Retina (tissue), 1 donor: ENCODE results near the gene PCDH20.
"Not testable (repeated sequence)": the region's sequence is repeated elsewhere in the genome, so short reads cannot be mapped to it uniquely, and the experiment has no call there.

Experiments
- DNase-seq: peaks from one replicate; pipeline ENCODE4 v3.0.0-alpha.2; 2016

The PCDH20 gene, protein sequence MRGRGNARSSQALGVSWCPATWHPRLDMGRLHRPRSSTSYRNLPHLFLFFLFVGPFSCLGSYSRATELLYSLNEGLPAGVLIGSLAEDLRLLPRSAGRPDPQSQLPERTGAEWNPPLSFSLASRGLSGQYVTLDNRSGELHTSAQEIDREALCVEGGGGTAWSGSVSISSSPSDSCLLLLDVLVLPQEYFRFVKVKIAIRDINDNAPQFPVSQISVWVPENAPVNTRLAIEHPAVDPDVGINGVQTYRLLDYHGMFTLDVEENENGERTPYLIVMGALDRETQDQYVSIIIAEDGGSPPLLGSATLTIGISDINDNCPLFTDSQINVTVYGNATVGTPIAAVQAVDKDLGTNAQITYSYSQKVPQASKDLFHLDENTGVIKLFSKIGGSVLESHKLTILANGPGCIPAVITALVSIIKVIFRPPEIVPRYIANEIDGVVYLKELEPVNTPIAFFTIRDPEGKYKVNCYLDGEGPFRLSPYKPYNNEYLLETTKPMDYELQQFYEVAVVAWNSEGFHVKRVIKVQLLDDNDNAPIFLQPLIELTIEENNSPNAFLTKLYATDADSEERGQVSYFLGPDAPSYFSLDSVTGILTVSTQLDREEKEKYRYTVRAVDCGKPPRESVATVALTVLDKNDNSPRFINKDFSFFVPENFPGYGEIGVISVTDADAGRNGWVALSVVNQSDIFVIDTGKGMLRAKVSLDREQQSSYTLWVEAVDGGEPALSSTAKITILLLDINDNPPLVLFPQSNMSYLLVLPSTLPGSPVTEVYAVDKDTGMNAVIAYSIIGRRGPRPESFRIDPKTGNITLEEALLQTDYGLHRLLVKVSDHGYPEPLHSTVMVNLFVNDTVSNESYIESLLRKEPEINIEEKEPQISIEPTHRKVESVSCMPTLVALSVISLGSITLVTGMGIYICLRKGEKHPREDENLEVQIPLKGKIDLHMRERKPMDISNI

DNA sequence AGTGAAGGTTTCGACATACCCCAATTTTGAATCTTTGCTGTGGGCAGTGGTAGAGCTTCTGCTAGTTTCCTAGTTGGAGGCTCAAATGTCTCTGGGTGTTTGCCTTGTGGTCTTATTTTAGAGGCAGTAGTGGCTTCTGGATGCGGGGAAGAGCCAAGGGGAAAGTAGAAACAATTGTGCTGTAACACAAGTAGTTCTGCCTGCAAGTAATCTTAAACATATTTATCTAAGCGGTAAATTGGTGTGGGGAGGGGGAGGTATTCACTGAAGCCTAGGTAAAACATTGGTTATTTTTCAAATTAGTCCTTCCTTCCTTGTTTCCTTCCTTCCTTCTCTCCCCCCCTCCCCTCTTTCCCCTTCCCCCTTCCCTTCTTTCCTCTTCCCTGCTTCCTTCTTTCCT lies at the start of gene PCDH20:
PCDH20 (minus strand) TSS at position 101 of the 400 bp plus-strand sequence. CDS start 691 bp downstream, outside the sequence.
- no peak for DNase-seq

DNA sequence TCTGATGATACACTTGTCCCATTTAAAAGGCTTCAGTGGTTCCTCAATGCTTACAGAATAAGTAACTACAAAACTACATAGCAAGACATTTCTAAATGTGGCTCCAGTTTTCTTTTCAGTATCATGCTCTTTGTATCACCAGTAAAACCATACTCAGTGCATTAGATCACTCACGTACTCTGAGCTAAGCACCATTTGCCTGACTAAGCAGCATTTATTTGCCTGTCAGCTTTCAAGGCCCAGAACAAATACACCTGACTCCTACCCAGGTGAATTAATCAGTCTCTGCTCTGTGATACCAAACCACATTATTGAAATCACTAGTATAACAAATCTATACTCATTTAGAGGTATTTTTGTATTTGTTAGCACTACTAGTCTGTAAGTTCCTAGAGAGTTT lies 47.4 kb upstream of the PCDH20 start:
- DNase-seq = no peak

DNA sequence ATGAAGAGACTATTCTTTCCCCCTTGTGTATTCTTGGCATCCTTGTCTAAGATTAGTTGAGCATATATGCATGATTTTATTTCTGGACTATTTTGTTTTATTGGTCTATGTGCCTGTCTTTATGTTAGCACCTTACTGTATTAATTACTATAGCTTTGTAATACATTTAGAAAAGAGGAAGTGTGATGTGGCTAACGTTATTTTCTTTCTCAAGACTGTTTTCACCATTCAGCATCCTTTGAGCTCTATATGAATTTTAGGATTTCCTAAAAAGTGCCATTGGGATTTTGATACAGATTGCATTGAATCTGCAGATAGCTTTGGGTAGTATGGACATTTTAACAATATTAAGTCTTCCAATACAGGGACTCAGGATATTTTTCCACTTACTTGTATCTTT lies 37.5 kb upstream of the PCDH20 start:
- no peak for DNase-seq

DNA sequence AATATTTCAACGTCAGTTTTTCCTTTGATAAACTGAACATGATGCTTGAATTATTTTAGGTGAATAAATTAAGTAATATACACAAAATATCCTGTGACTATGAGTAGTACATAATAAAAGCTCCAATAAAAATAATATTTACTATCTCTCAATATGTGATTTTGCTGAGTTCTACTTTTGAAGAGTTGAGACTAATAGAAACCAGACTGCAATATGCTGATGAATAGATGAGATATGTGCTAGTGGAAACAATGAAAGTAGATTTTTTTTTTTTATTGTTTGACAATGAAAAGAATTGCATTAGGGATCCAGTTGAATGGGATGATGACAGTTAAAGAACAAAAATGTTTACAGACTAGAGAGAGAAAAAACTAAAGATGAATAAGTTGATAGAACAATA lies 16.4 kb upstream of the PCDH20 start:
- no peak for DNase-seq

DNA sequence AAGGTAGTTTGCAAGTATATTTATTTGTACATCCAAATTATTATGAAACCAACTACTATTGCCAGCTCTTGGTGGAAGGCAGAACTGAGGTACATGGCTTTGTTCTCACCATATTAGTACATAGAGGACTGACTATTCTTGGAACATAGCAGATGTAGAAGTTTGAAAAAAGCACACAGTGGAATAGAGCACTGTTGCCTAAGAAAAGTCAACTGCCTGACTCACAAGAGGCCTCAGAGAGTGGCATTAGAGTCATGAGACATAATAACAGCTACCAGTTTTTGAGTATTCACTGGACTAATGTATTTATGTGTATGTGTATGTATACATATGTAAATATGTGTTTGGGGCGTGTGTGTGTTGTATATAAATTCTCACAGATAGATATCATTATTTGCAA lies 8.3 kb upstream of the PCDH20 start:
- DNase-seq = no peak

DNA sequence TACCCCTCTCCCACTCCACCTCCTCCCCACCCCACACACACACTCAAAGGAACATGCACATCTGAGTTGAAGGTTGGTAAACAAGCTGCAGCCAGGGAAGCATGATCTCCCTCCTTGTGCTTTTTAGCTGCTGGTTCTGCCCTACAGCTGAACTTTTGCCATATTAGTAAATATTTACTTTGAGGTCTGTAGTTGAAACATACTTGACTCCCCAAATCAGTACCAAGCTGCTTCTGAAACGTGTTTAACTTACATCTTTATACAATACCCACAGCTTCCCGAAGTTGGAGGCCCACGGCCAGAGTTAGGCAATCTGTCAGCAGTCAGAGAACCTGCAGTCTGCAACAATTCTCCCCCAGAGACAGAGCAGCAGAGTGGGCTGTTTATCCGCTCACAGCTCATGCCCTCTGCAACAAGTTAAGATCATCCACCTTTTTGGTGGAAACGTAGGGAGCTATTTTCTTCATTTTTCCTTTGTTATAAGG lies 1.5 kb upstream of the PCDH20 start:
- no peak for DNase-seq

DNA sequence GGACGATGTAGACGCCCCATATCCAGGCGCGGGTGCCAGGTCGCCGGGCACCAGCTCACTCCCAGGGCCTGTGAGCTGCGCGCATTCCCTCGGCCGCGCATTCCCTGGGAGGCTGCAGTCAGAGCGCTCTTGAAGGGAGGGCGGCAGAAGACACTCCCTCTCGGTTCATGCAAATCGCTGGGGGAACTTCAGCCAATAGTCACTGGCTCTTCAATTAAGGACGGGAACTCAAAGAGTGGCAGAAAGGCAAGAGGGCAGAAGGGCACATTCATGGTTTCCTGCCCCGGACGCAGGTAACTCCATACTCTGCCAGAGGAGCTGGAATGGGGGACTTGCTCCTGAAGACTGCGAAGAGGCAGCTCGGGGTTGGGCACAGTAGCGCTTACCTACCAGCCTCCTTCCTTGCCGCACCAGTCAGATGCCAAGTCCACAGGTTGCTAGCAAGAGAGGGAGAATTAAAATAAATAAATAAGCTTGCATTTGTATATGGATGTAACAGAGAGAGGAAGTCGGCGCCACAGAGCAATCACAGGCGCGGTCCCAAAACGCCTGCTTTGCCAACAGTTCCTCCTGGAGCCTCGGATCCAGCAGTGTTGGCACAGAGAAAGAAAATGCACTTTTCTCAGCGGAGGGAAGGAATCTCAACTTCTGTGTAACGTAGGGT lies 459 bp downstream of the PCDH20 start:
- peak; percentile 88 for DNase-seq

DNA sequence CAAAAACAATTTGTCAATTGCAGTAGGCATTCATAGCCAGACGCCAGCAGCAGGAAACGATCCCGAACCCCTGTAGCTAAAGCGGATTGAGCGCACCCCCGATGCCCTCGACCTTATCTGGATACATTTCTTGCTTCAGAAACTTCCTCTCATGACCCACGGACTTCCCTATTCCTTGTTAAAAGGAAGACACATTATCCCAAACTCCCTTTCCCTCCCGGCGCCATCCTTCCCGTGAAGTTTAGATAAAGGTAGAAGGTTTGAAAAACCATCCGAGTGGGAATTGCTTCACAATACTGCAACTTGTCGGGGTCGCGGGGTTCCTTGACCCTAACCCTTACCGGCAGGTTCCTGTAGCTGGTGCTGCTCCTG lies 977 bp downstream of the PCDH20 start:
- no peak for DNase-seq

DNA sequence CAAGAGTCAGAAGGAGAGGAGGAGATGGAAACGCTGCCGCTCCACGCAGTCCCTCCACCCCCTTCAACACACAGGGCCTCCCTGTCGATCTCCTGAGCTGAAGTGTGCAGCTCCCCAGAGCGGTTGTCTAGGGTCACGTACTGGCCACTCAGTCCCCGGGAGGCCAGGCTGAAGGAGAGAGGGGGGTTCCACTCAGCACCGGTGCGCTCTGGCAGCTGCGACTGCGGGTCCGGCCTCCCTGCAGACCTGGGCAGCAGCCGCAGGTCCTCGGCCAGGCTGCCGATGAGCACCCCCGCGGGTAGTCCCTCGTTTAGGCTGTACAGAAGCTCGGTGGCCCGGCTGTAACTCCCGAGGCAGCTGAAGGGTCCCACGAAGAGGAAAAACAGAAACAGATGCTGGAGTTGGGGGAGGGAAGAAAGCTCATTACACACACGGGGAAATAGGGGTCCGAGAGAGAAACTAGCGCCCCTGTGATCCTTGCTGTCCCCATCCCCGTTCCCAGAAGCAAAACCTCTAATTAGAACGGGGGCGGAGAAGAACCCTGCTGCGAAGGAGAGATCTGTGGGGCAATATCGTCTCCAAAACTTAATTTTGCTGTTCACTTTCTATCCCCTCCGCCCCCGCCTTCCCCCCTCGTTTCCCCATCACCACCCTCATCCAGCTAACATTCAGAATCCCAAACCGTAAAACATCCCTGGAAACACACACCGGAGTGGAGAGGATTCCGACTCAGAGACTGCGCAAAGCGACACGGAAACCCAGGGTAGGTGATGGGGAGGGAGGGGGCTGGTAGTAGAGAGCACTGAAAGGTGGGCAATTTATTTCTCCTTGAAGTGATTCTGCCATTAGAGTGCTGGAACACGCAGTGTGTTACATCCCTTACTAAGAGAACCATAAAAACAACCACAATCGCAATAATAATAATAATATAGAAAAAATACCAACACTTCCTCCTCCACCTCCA lies 1.8 kb downstream of the PCDH20 start:
- DNase-seq = peak; percentile 80

DNA sequence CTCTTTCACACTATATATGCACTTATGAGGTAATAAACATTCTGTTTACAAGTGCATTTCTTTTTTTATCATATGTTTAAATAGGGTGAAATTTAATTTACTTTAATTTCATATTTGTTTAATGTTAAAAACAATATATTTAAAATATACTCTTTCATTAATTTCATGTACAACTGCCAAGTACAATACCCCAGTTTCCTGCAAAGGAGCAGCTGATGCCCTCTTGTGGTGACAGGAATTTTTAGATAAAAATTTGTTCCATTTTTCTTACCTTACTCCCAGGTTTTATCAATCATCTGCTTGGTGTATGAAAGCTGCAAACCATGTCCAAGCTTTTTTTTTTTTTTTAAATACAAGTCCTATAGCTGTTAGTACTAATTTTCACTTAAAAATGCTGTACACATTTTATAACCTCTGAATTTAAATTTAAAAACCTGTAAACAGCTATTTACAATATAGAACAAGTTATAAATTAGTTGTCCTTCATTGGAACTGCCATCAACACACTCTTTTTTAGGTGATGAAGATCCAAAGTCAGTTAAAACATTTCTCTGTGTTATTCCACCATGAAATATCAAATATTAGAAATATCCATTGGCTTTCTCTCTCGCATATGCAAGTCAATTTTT lies 4.9 kb downstream of the PCDH20 start:
- DNase-seq = peak; percentile 20

DNA sequence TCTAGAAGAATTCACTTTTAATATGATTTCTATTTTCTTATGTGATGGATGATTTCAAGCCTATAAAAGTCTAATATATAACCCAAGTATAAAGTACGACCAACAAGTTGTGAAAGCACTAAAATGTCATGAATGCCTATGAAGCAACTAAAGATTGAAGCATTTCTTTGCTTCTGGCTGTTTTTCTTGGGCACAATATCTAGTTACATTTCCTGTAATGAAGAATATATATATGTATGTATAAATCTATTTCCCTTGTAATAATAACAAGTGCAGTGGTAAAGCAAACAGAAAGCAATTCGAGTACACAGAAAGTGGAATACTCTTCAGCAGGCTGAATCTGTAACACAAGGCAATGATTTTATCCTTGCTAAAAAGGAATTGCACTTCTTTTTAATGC lies 5.4 kb downstream of the PCDH20 start:
- no peak for DNase-seq

DNA sequence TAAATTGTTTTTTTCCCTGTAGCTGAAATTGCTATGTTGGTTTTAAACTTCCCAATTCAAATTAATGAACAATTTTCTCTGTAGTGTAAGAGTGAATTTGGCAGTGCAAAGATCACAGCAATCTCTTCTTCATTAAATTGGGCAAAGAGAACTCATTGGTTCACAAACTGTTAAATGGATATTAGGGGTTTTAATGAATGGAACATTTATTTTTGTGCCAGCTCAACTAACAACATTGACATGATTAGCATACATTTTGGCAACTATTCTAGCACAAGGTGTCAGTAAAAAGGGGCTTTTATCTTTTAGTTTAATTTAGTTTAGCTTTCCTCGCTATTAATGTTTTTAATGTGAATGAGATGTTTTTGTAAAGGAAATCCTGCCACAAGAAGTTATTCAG lies 7.1 kb downstream of the PCDH20 start:
- no peak for DNase-seq

DNA sequence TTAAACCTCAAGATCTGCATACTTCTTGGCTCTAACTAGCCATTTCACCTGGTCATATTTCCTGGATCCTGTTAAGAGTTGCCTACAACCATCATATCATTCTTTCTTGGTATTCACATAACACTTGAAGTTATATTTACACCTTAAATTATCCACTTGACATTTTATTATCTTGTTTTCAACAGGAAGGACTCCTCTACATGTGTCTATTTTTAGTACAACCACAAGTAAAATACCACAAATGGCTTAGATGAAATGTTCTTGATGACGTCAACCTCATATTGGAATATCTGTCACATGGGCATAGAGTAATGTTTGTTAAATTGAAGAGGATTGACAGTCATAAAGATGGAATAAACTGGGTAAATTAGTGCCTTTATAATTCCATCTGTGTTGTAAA lies 9.4 kb downstream of the PCDH20 start:
- DNase-seq = no peak

DNA sequence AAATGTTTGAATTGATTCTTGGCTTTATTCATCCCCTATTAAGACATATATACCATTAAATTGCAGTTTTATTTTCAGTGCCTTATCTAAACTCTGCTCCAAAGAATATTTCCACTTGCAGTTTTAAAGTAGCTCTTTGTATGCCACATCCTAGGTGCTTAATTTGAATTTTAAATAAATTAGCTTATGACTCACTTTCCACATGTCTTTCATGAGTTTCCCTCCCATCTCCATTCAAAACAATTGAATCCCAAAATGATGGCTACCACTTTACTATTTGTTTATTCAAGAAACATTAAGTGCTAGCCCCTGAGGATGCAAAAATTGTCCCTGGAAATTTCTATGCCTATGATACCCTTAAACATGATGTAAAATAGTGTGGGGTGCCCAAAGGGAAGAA lies 19.5 kb downstream of the PCDH20 start:
- DNase-seq = no peak

DNA sequence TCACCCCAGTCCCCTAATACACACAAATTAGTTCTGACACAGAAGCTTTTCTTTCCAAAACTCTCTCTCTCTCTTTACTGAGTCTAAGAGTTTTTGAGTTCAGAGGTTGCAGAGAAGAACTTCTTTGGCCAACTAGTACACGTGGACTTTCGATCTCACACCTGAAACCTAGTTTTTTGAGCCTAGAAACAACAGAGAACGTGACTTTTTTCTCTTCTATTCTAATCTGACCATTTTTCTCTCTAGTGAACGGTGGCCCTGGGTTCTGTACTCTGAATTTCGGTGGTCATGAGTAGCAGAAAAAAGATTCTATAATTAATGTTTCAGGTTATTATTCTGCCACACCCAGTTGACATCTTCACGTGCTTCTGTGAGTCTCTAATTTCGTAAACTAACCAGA lies 24.2 kb downstream of the PCDH20 start:
- DNase-seq = no peak

DNA sequence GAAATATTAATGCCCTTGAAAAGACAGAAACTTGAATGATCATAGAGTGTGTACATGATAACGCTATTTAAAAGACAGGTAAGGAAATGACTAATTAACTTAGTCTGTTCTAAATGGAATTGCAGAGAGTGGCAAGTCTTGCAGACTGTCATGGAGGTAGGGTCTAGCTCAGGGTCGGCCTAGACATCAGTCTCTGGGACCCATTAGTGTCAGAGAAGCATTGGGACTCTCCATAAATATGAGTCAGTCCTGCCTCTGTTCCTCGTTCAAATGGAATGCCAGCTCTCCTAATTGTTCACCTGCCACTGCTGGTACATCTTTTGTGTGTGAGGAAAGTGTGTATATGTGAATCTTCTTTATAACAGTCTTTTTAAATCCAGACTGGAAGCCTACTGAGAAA lies 28.0 kb downstream of the PCDH20 start:
- no peak for DNase-seq

DNA sequence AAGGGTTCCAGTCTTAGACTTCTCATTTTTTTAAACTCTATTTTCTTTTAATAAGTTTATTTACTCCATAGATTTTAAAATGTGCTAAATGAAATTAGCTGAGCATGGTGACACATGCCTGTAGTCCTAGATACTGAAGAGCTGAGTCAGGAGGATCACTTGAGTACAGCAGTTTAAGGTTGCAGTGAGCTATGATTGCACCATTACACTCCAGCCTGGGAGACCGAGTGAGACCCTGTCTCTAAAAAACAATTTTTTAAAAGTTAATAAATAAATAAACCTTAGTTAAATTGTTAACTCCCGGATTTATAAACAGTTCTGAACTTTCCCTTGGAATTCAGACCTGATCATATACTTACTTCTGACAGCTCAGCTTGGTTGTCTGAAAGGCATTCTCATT lies 32.5 kb downstream of the PCDH20 start:
- no peak for DNase-seq

DNA sequence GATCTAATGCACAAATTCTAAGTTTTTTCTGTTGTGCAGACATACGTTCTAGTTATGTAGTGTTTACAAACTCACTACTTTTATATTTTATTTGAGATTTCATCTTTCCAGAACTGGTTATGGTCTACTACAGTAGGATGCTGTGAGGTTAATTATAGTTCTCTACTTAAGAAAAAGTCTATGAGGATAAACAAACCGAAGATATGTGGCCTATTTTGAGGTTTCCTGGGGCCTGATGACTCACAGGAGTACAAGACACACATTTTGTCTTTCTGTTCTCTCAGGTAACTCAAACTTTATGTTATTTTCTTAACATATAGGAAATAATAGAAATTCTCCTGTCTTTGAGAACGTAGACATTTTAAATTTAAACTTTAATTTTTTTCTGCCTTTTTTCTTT lies 45.1 kb downstream of the PCDH20 start:
- DNase-seq = no peak

DNA sequence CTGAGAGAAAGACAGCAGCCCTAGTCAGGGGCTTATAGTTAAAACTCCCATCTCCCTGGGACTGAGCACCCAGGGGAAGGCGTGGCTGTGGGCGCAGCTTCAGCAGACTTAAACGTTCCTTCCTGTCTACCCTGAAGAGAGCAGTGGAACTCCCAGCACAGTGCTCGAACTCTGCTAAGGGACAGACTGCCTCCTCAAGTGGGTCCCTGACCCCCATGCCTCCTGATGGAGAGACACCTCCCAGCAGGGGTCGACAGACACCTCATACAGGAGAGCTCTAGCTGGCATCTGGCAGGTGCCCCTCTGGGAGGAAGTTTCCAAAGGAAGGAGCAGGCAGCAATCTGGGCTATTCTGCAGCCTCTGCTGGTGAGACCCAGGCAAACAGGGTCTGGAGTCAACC lies 51.0 kb downstream of the PCDH20 start:
- DNase-seq = not testable (repeated sequence)

DNA sequence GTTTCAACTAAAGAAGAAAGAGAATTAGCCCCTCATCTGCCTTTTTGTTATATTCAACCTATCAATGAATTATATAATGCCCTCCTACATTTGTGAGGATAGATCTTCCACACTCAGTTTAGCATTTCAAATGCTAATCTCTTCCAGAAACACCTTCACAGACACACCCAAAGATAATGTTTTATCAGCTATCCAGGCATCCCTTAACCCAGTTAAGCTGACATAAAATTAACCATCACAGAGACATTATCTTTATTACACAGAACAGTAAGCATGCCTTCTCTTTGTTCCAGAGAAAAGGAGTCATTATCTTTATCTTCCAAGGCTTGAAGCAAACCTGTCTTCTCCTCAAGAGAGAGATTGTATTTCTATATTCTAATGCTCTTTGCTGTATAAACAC lies 53.1 kb downstream of the PCDH20 start:
- DNase-seq = no peak
